Heart right ventricle (tissue), 16 donors: ENCODE data around the gene FANCC. TPM values are rescaled to one million over a fixed set of nuclear protein-coding genes. Genes with fewer than 3 reads are reported as not detected.
"Not testable (repeated sequence)": the region's sequence is repeated elsewhere in the genome, so short reads cannot be mapped to it uniquely, and the experiment has no call there.

Experiments
- ATAC-seq, 8 donors: fragments of 200-7000 bp; cut with Tn5 transposase; one replicate each; pipeline ENCODE4 v1.9.1; 2020; ENCODE audit warnings: mild to moderate bottlenecking in 8 of 8, moderate library complexity in 8 of 8, moderate number of reproducible peaks in 1 of 8
- DNase-seq, 2 donors: peaks; one replicate each; pipeline ENCODE4 v3.0.0-alpha.2; 2020
- H3K27ac ChIP-seq, 10 donors: fragments of 200-600 bp; sonication (generic) in 2 of 10; one replicate each; pipeline versions ENCODE4 v1.5.0 to v1.8.0; 2020 to 2022; ENCODE audit warnings: mild to moderate bottlenecking in 3 of 10
- H3K27me3 ChIP-seq, 7 donors: fragments of 200-600 bp; one replicate each; pipeline ENCODE4 v1.8.0; 2021 to 2022; ENCODE audit warnings: mild to moderate bottlenecking in 2 of 7
- H3K36me3 ChIP-seq, 9 donors: fragments of 200-600 bp; sonication (generic) in 1 of 9; one replicate each; pipeline versions ENCODE4 v1.5.0 to v1.8.0; 2020 to 2022; ENCODE audit warnings: mild to moderate bottlenecking in 2 of 9
- H3K4me1 ChIP-seq, 9 donors: fragments of 200-600 bp; sonication (generic) in 1 of 9; one replicate each; pipeline versions ENCODE4 v1.5.0 to v1.8.0; 2020 to 2022; ENCODE audit warnings: mild to moderate bottlenecking in 4 of 9
- H3K4me3 ChIP-seq, 10 donors: fragments of 200-600 bp; sonication (generic) in 2 of 10; one replicate each; pipeline versions ENCODE4 v1.5.0 to v1.8.0; 2020 to 2022; ENCODE audit warnings: mild to moderate bottlenecking in 7 of 10, moderate library complexity in 2 of 10
- H3K9me3 ChIP-seq, 11 donors: fragments of 200-600 bp in 10 of 11; sonication (generic) in 2 of 11; one replicate each; pipeline versions ENCODE4 v1.5.0 to v1.8.0; 2013 to 2022; ENCODE audit warnings: mild to moderate bottlenecking in 2 of 11, control low read depth in 1 of 11, moderate library complexity in 1 of 11
- WGBS, 2 donors: extraction: QIAGEN DNeasy Blood & Tissue Kit; methylation state at CpG; one replicate each; pipeline ENCODE4 v1.1.7; 2013; ENCODE audit warnings: inconsistent platforms in 1 of 2; 5-methylcytosine and 5-hydroxymethylcytosine counted together
- intact Hi-C, 10 donors: fragments of 100-400 bp; cut with DNase I; formaldehyde crosslinking; loops; one replicate each; pipeline versions ENCODE4 v1.11.1 to v1.14.2; 2022
- polyA plus RNA-seq, 2 donors: library from polyadenylated mRNA; stranded (reverse); fragments of 200-250 nt; gene quantifications; one replicate each; pipeline ENCODE4 v1.2.3, GENCODE V29; 2013
- total RNA-seq, 10 donors: library from RNA; stranded (reverse); fragmentation: NEBNext Ultra II Directional in 3 of 10; extraction: Animal tissue kit (Norgen Biotek cat#: 25700) in 3 of 10; gene quantifications; one replicate each; pipeline versions ENCODE4 v1.2.1 to v1.2.4, GENCODE V29; 2021 to 2023
- TF ChIP-seq, protein P1 (sequence below), 9 donors: fragments of 200-600 bp; sonication (generic) in 2 of 9; IDR thresholded peaks; one replicate each; pipeline versions ENCODE4 v1.5.0 to v1.8.0; 2021 to 2022; ENCODE audit warnings: antibody characterized with exemption in 9 of 9, mild to moderate bottlenecking in 5 of 9, moderate library complexity in 1 of 9
- donor health status: Arrhythmogenic right ventricular cardiomyopathy.
- donor health status: ischemic (EF 13 %, LVEDD 7.1; RV severe dilation, severe dysfunction).
- donor health status: healthy with polysubstance abuse.
- donor health status: DM: no; HTN: yes; CAD: no.
- donor health status: DM: no; HTN: no; CAD: no.
- donor health status: ischemic (EF 25% LVEDD 6.9; RV normal size, moderate dysfunction).
- donor health status: ischemic (EF 25% LVEDD 5.7; RV mildly dilated, moderate dysfunction).
- donor health status: healthy.
- donor health status: DM: yes; HTN: yes; CAD: no.
- donor health status: Ischemic cardiomyopathy.
- donor health status: ischemic (EF 35%, LVEDD 5.7; RV mildly dilated, moderate dysfunction).
- donor health status: nonischemic (EF 11% LVEDD 7.7; RV severe dilation, severe dysfunction).
- donor health status: DM: yes; HTN: yes; CAD: no.
- donor health status: PGD.
- donor health status: ischemic (EF 29% LVEDD 5.4; RV normal size, mild dysfunction).
- donor health status: nonischemic (EF 23%, LVEDD 6.1; RV moderate dilation, normal function).

FANCC gene
- total and polyA plus RNA-seq, 12 donors, result 2.9 to 6.8 (median 4.3) TPM

DNA sequence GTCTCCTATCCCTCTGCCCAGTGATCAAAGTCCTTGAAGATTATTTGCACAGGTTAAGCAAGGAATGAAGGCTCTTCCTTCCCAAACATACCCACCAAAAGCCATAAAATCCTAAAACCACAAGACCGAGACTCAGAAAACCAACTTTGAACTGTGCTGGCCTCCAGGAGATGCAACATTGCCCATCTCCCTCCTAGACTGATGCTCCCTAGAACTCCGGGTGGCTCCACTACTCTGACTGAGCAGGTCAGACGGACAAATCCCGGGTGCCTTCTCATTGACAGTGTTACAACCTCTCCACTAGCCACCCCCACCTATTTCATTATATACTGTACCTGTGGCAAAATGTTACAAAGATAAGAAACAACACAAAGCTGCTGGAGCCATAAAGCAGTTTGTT is 110.1 kb downstream of the FANCC start:
- TF ChIP-seq, protein P1, sequence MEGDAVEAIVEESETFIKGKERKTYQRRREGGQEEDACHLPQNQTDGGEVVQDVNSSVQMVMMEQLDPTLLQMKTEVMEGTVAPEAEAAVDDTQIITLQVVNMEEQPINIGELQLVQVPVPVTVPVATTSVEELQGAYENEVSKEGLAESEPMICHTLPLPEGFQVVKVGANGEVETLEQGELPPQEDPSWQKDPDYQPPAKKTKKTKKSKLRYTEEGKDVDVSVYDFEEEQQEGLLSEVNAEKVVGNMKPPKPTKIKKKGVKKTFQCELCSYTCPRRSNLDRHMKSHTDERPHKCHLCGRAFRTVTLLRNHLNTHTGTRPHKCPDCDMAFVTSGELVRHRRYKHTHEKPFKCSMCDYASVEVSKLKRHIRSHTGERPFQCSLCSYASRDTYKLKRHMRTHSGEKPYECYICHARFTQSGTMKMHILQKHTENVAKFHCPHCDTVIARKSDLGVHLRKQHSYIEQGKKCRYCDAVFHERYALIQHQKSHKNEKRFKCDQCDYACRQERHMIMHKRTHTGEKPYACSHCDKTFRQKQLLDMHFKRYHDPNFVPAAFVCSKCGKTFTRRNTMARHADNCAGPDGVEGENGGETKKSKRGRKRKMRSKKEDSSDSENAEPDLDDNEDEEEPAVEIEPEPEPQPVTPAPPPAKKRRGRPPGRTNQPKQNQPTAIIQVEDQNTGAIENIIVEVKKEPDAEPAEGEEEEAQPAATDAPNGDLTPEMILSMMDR (IDR thresholded peaks at IDR 0.05), result no peak
- no peak overlapping the region for H3K27ac ChIP-seq
- peaks cover 0 to 12% (median 0%) of the 10 kb centered on the region in 9 donors for H3K4me1 ChIP-seq
- ATAC-seq (no peak), DNase-seq (no peak)
- no peaks in the 10 kb centered on the region for H3K27me3 ChIP-seq
- WGBS, 2 donors, result 96 to 97% methylated on average over 4 of the region's 4 CpGs
- intact Hi-C loops, result no loop called here
- no peaks in the 10 kb centered on the region for H3K9me3 ChIP-seq
- H3K4me3 ChIP-seq, result no peak overlapping the region
- H3K36me3 ChIP-seq, result no peaks in the 10 kb centered on the region

DNA sequence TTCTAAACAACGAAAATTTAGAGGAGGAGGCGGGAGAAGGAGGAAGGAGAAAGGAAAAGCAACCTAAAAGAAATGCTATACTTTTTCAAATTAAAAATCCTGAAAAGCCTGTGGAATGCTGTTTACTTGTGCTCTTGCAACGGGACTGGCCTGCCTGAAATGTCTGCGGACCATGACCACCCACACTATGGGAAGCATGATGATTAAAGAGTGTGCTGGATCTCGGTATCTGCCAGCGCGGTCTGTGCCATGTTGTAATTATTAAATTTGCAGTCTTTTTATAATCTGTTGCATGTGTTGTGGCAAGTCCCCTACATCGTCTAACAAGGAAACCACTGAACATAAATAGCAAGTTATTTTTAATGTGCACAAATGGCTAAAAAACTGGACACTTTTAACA is 111.4 kb downstream of the FANCC start:
- intact Hi-C loops, result no loop called here
- no peak overlapping the region for H3K27ac ChIP-seq
- H3K9me3 ChIP-seq, result no peaks in the 10 kb centered on the region
- DNase-seq, result no peak
- TF ChIP-seq, protein P1 (IDR thresholded peaks at IDR 0.05), result no peak
- H3K36me3 ChIP-seq, result no peaks in the 10 kb centered on the region
- H3K4me3 ChIP-seq, result no peak overlapping the region
- 88 to 89% methylated on average over 8 of the region's 8 CpGs for WGBS, 2 donors
- H3K4me1 ChIP-seq, result peaks cover 0 to 8% (median 0%) of the 10 kb centered on the region in 9 donors
- no peaks in the 10 kb centered on the region for H3K27me3 ChIP-seq
- ATAC-seq, result no peak

DNA sequence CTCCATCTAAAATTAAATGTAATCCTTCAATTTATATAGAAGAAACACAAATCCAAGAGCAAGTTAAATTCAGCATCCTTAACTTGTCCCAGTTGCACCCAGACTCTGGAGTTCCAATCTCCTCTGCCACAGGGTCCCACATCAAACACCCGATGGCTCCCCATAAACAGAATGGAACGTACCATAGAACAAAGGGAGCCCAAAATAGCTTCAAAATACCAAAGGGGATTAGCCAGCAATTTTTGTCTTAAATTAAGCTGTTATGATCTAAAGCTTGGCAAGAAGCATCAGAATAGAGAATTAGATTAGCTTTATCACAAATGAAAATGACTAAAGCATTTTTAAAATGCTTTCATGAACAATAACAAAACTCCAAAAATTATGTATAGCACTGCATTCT is 112.8 kb downstream of the FANCC start:
- TF ChIP-seq, protein P1 (IDR thresholded peaks at IDR 0.05), result no peak
- Histone ChIP-seq H3K4me1 (no peaks in the 10 kb centered on the region), H3K9me3 (no peaks in the 10 kb centered on the region), H3K27me3 (no peaks in the 10 kb centered on the region), H3K4me3 (no peak overlapping the region), H3K27ac (no peak overlapping the region), H3K36me3 (no peaks in the 10 kb centered on the region)
- WGBS, 2 donors, result 59 to 66% methylated on average over 2 of the region's 2 CpGs
- intact Hi-C loops, result no loop called here
- ATAC-seq (no peak), DNase-seq (no peak)

DNA sequence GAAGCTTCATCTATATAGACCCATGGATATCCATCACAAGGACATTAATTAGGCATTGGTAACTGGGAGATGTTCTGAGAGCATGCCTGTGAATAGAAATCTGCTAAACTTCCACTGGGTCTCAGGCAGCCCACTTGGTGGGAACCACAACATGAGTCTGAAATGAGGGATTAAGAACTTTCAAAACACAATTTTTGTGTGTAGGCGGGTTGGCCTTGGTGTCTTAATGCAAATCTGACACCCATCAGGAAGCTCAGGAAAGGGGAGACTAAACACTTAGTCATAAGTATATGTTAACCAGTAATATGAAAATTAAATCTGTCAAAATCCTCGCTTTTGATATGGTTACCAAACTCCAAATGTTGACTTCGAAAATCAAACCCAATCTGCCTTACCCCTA is 113.2 kb downstream of the FANCC start:
- H3K9me3 ChIP-seq, result no peaks in the 10 kb centered on the region
- TF ChIP-seq, protein P1 (IDR thresholded peaks at IDR 0.05), result no peak
- 98 to 99% methylated on average over 3 of the region's 3 CpGs for WGBS, 2 donors
- H3K4me3 ChIP-seq, result no peak overlapping the region
- intact Hi-C loops, result no loop called here
- DNase-seq, result no peak
- no peak overlapping the region for H3K27ac ChIP-seq
- no peak for ATAC-seq
- H3K27me3 ChIP-seq, result no peaks in the 10 kb centered on the region
- H3K4me1 ChIP-seq, result no peaks in the 10 kb centered on the region
- no peaks in the 10 kb centered on the region for H3K36me3 ChIP-seq

DNA sequence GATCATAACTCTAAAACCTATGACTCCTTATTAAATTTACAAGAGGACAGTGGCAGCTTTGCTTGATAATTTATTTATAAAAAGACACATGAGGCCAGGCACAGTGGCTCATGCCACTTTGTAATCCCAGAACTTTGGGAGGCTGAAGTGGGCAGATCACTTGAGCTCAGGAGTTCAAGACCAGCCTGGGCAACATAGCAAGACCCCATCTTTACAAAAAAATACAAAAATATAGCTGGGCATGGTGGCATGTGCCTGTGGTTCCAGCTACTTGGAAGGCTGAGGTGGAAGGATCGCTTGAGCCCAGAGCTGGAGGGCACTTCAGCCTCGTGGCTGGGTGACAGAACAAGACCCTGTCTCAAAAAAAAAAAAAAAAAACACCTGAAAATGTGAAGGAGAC is 114.5 kb downstream of the FANCC start:
- 97 to 100% methylated on average over 2 of the region's 2 CpGs for WGBS, 2 donors
- H3K27me3 ChIP-seq, DNase-seq, H3K36me3 ChIP-seq, intact Hi-C loops, H3K4me3 ChIP-seq, ATAC-seq, H3K4me1 ChIP-seq, H3K9me3 ChIP-seq, H3K27ac ChIP-seq: not testable (repeated sequence)
